ENCODE measurements around the gene PPP6R2.
A peak's percentile ranks its signal among the peaks of the same experiment; 100 is the strongest.

PPP6R2 gene

GRCh38 chr22:50342651-50343540, at the start of gene PPP6R2:
Gene PPP6R2 (plus strand): TSS chr22:50343327. CDS start chr22:50393909, 50,582 bp downstream.
- peak within 1 kb of the TSS; percentile 79 for H3K27ac ChIP-seq (ENCODE audit: poor library complexity, severe bottlenecking)
- peak within 1 kb of the TSS; percentile 100 for H3K4me3 ChIP-seq (ENCODE audit: severe bottlenecking)
- H3K4me1 ChIP-seq (ENCODE audit: insufficient read depth, poor library complexity, severe bottlenecking), result no peaks in the 10 kb centered on the region
- no peaks in the 10 kb centered on the region for H3K9me3 ChIP-seq (ENCODE audit: severe bottlenecking)
- DNase-seq (ENCODE audit: low spot score) (no peak), ATAC-seq (ENCODE audit: low read depth) (peak; percentile 77)
- H3K27me3 ChIP-seq (ENCODE audit: insufficient read depth, poor library complexity, severe bottlenecking), result no peaks in the 10 kb centered on the region
- 0 out of 2 replicates have a peak, but pooled peaks cover 3% of the 10 kb centered on the region for H3K36me3 ChIP-seq (ENCODE audit: low read depth)
- peak; percentile 82 for TF ChIP-seq CTCF (IDR thresholded peaks at IDR 0.05; ENCODE audit: poor library complexity, severe bottlenecking)

- Histone ChIP-seq H3K4me3 (ENCODE audit: severe bottlenecking) (peak overlapping the region; percentile 24), H3K27me3 (ENCODE audit: insufficient read depth, poor library complexity, severe bottlenecking) (no peaks in the 10 kb centered on the region), H3K9me3 (ENCODE audit: severe bottlenecking) (no peaks in the 10 kb centered on the region), H3K27ac (ENCODE audit: poor library complexity, severe bottlenecking) (peak overlapping the region; percentile 99), H3K36me3 (ENCODE audit: low read depth) (peaks cover 38% of the 10 kb centered on the region), H3K4me1 (ENCODE audit: insufficient read depth, poor library complexity, severe bottlenecking) (peaks cover 16% of the 10 kb centered on the region)
- DNase-seq (ENCODE audit: low spot score), result no peak
- peak; percentile 86 for ATAC-seq (ENCODE audit: low read depth)
- no peak for TF ChIP-seq CTCF (IDR thresholded peaks at IDR 0.05; ENCODE audit: poor library complexity, severe bottlenecking)
Observed at GRCh38 chr22:50293441-50294318, 49.4 kb upstream of the PPP6R2 start.

GRCh38 chr22:50294319-50294656, 48.8 kb upstream of the PPP6R2 start:
- ATAC-seq (ENCODE audit: low read depth), result peak; percentile 7
- no peaks in the 10 kb centered on the region for H3K27me3 ChIP-seq (ENCODE audit: insufficient read depth, poor library complexity, severe bottlenecking)
- peaks cover 16% of the 10 kb centered on the region for H3K4me1 ChIP-seq (ENCODE audit: insufficient read depth, poor library complexity, severe bottlenecking)
- no peak overlapping the region for H3K4me3 ChIP-seq (ENCODE audit: severe bottlenecking)
- DNase-seq (ENCODE audit: low spot score), result no peak
- H3K27ac ChIP-seq (ENCODE audit: poor library complexity, severe bottlenecking), result peak overlapping the region; percentile 99
- H3K9me3 ChIP-seq (ENCODE audit: severe bottlenecking), result no peaks in the 10 kb centered on the region
- peaks cover 34% of the 10 kb centered on the region for H3K36me3 ChIP-seq (ENCODE audit: low read depth)
- no peak for TF ChIP-seq CTCF (IDR thresholded peaks at IDR 0.05; ENCODE audit: poor library complexity, severe bottlenecking)

- DNase-seq (ENCODE audit: low spot score) (no peak), ATAC-seq (ENCODE audit: low read depth) (no peak)
- Histone ChIP-seq H3K27me3 (ENCODE audit: insufficient read depth, poor library complexity, severe bottlenecking) (no peaks in the 10 kb centered on the region), H3K4me3 (ENCODE audit: severe bottlenecking) (no peak overlapping the region), H3K27ac (ENCODE audit: poor library complexity, severe bottlenecking) (peak overlapping the region; percentile 99), H3K9me3 (ENCODE audit: severe bottlenecking) (no peaks in the 10 kb centered on the region), H3K36me3 (ENCODE audit: low read depth) (peaks cover 32% of the 10 kb centered on the region), H3K4me1 (ENCODE audit: insufficient read depth, poor library complexity, severe bottlenecking) (peaks cover 30% of the 10 kb centered on the region)
- TF ChIP-seq CTCF (IDR thresholded peaks at IDR 0.05; ENCODE audit: poor library complexity, severe bottlenecking), result no peak
Observed at GRCh38 chr22:50296658-50297490, 46.3 kb upstream of the PPP6R2 start.

All from RWPE2 (cell line).